HG02981 (cell line): Measurements from ENCODE around the gene AAK1.

Experiments
- ATAC-seq: cut with Tn5 transposase; IDR thresholded peaks from one replicate; pipeline ENCODE4 v1.9.1; 2021; ENCODE audit warnings: mild to moderate bottlenecking, moderate library complexity; ENCODE audit not compliant: unreplicated experiment

AAK1 gene

DNA sequence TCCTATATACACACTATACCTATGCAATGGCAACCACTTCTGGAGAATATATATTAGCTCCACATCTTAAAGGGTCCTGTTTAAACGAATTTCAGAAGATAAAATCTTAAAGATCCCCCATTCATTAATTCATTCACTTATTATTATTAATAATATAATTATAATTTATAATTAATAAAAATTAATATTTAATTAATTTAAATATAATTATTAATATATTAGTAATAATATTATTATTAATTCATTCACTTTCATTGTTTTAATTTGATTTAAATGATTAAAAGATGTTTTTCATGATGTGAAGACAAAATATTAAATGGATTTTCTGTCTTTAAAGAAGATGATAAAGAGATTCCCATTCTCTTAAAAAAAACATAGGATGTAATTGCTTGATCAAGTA is 227.4 kb downstream of the AAK1 start:
- ATAC-seq, result no peak
